HEK293T (cell line): ENCODE measurements around the gene PARP12.

Experiments used
- CTCF ChIA-PET: fragments of 350-600 bp; formaldehyde crosslinking; extraction: SDS; loops from one replicate; lab custom pipeline; 2021; ENCODE audit warnings: antibody characterized with exemption, inconsistent platforms; lab: Yijun Ruan, JAX
- POLR2A ChIA-PET: fragments of 350-600 bp; formaldehyde crosslinking; extraction: SDS; loops from one replicate; lab custom pipeline; 2020; ENCODE audit warnings: antibody characterized with exemption, inconsistent platforms; lab: Yijun Ruan, JAX
- DNase-seq: peaks from one replicate; pipeline ENCODE4 v3.0.0; 2012; ENCODE audit warnings: mixed read lengths; ENCODE audit errors: extremely low spot score
- ARNT ChIP-seq: fragments of 450-650 bp; IDR thresholded peaks from 2 replicates; pipeline ENCODE4 v1.6.1; 2017; ENCODE audit warnings: mild to moderate bottlenecking
- BHLHE40 ChIP-seq: fragments of 450-650 bp; IDR thresholded peaks from 2 replicates; pipeline ENCODE4 v1.6.1; 2016; ENCODE audit warnings: mild to moderate bottlenecking, moderate library complexity, borderline replicate concordance
- CTBP1 ChIP-seq: fragments of 450-650 bp; IDR thresholded peaks from 2 replicates; pipeline ENCODE4 v1.6.1; 2016; ENCODE audit warnings: borderline replicate concordance
- ELF4 ChIP-seq: fragments of 450-650 bp; IDR thresholded peaks from 2 replicates; pipeline ENCODE4 v1.6.1; 2017; ENCODE audit warnings: antibody characterized with exemption
- FOXA1 ChIP-seq: fragments of 450-650 bp; IDR thresholded peaks from 2 replicates; pipeline ENCODE4 v1.6.1; 2016; ENCODE audit warnings: mild to moderate bottlenecking
- FOXK2 ChIP-seq: fragments of 450-650 bp; IDR thresholded peaks from 2 replicates; pipeline ENCODE4 v1.6.1; 2016; ENCODE audit warnings: mild to moderate bottlenecking
- FOXM1 ChIP-seq: fragments of 450-650 bp; IDR thresholded peaks from 2 replicates; pipeline ENCODE4 v1.6.1; 2017; ENCODE audit warnings: mild to moderate bottlenecking, borderline replicate concordance
- HDGF ChIP-seq: fragments of 450-650 bp; IDR thresholded peaks from 2 replicates; pipeline ENCODE4 v1.6.1; 2017; ENCODE audit warnings: antibody characterized with exemption, borderline replicate concordance
- L3MBTL2 ChIP-seq: fragments of 450-650 bp; conservative IDR thresholded peaks from 2 replicates; pipeline ENCODE4 v1.6.1; 2016; ENCODE audit warnings: mild to moderate bottlenecking
- LEF1 ChIP-seq: fragments of 450-650 bp; IDR thresholded peaks from 2 replicates; pipeline ENCODE4 v1.6.1; 2017; ENCODE audit warnings: mild to moderate bottlenecking, borderline replicate concordance
- NFRKB ChIP-seq: fragments of 450-650 bp; IDR thresholded peaks from 2 replicates; pipeline ENCODE4 v1.6.1; 2016; ENCODE audit warnings: mild to moderate bottlenecking, moderate library complexity
- SP1 ChIP-seq: fragments of 450-650 bp; IDR thresholded peaks from 2 replicates; pipeline ENCODE4 v1.6.1; 2017
- SUZ12 ChIP-seq: fragments of 450-650 bp; IDR thresholded peaks from 2 replicates; pipeline ENCODE4 v1.6.1; 2016; ENCODE audit warnings: mild to moderate bottlenecking
- TARDBP ChIP-seq: fragments of 450-650 bp; IDR thresholded peaks from 2 replicates; pipeline ENCODE4 v1.6.1; 2016
- ZNF384 ChIP-seq: fragments of 450-650 bp; IDR thresholded peaks from 2 replicates; pipeline ENCODE4 v1.6.1; 2016
- TF ChIP-seq, protein P1 (sequence below): fragments of 450-650 bp; IDR thresholded peaks from 2 replicates; pipeline ENCODE4 v1.6.1; 2016

PARP12 gene

DNA sequence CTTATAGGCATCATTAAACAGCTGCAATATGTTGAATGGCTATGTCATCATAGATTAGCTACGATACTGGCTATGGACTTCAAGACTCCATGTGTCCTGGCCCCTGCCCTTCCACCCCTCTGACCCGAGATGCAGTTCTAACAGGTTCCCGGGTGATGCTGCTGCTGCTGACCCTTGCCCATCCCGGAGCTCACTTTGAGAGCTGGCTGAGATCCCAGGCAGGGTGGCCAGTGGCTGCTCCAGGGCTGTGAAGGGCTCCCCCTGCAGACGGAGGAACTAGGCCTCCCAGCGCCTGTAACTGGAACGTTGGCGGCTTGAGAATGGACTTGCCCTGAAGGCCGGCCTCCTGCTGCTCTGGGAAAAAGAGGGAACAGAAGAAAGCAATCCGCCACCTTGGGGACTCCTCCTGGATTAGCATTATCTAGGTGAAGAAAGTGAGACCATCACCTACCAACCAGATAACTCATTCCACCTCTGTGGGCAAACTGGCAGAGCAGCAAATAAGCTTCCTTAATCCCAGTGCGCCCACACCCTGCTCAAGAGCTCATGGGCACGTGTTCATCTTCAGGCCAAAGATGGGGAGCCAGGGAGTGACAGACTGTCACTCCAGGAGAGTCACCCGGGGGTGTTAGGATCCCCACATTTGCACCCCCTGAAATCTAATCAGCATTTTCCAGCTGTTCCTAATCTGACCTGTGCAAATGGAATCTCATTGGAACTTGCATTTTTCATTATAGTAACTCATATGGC lies 56.8 kb downstream of the PARP12 start:
- ChIA-PET POLR2A (no interaction called here), CTCF (interaction anchor here (0.7 to 2.3 kb wide), 20 partner anchors 8 to 569 kb away, joined by 3 to 15 read pairs (median 4); no protein-coding TSS in a partner anchor)
- DNase-seq: peak; percentile 78
- no peak for TF ChIP-seq BHLHE40
- peak; percentile 77; the same call in 1 of the 2 replicates for TF ChIP-seq HDGF

DNA sequence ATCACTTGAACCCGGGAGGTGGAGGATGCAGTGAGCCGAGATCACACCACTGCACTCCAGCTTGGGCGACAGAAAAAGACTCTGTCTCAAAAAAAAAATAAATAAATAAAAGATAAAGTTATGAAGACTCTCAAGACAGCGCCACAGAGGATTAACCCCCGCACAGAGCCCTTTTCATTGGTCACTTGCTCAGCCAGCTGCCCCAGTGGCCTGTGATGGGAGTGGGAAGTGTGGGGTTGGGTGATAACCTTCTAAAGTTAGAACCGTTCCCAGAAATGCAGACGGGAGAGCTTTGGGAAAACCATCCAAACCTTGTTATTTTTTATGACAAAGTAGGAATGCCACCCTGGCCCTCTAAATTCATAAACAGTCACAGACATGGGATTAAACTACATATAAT lies 57.4 kb downstream of the PARP12 start:
- ChIA-PET POLR2A (no interaction called here), CTCF (interaction anchor here (0.7 to 2.3 kb wide), 16 partner anchors 8 to 533 kb away, joined by 3 to 15 read pairs (median 4); no protein-coding TSS in a partner anchor)
- TF ChIP-seq ARNT: no peak
- TF ChIP-seq FOXK2: no peak
- no peak for TF ChIP-seq CTBP1
- TF ChIP-seq NFRKB: no peak
- no peak for TF ChIP-seq ELF4
- TF ChIP-seq HDGF: no peak
- no peak for TF ChIP-seq BHLHE40
- TF ChIP-seq FOXM1: no peak
- no peak for TF ChIP-seq FOXA1
- TF ChIP-seq SUZ12: no peak
- TF ChIP-seq TARDBP: no peak
- TF ChIP-seq SP1: no peak
- no peak for TF ChIP-seq L3MBTL2
- no peak for TF ChIP-seq ZNF384
- TF ChIP-seq, protein P1, sequence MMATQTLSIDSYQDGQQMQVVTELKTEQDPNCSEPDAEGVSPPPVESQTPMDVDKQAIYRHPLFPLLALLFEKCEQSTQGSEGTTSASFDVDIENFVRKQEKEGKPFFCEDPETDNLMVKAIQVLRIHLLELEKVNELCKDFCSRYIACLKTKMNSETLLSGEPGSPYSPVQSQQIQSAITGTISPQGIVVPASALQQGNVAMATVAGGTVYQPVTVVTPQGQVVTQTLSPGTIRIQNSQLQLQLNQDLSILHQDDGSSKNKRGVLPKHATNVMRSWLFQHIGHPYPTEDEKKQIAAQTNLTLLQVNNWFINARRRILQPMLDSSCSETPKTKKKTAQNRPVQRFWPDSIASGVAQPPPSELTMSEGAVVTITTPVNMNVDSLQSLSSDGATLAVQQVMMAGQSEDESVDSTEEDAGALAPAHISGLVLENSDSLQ: no peak
- DNase-seq: no peak

- CTCF ChIA-PET: interaction anchor here (0.6 to 2.2 kb wide), 5 partner anchors 9 to 505 kb away, joined by 3 to 15 read pairs (median 3); no protein-coding TSS in a partner anchor
- TF ChIP-seq SP1 (no peak), LEF1 (no peak), FOXA1 (no peak), SUZ12 (no peak), ARNT (no peak)
- no peak for DNase-seq
- POLR2A ChIA-PET: no interaction called here
These were observed 58.1 kb downstream of the PARP12 start for GRCh38 chr7:140004672-140005071.

GRCh38 chr7:140003913-140004382 lies 58.8 kb downstream of the PARP12 start:
- POLR2A ChIA-PET: no interaction called here
- TF ChIP-seq ARNT (no peak), SP1 (no peak), TARDBP (no peak), SUZ12 (no peak), LEF1 (no peak), FOXA1 (no peak)
- TF ChIP-seq, protein P1: no peak
- peak; percentile 73 for DNase-seq
- CTCF ChIA-PET: interaction anchor here (0.6 to 2.1 kb wide), 5 partner anchors 13 to 504 kb away, joined by 3 to 13 read pairs (median 4); no protein-coding TSS in a partner anchor

- CTCF ChIA-PET: interaction anchor here (0.6 to 3.0 kb wide), 3 partner anchors 215 to 503 kb away, joined by 4 to 35 read pairs (median 5); no protein-coding TSS in a partner anchor
- no peak for DNase-seq
- TF ChIP-seq SUZ12 (no peak), CTBP1 (no peak), FOXA1 (no peak), L3MBTL2 (no peak), LEF1 (no peak), FOXM1 (no peak), NFRKB (no peak), TARDBP (no peak), HDGF (no peak), ARNT (no peak), FOXK2 (no peak), SP1 (no peak), ELF4 (no peak)
- TF ChIP-seq, protein P1: no peak
- POLR2A ChIA-PET: no interaction called here
These were observed 62.0 kb downstream of the PARP12 start for GRCh38 chr7:140000666-140001268.

DNA sequence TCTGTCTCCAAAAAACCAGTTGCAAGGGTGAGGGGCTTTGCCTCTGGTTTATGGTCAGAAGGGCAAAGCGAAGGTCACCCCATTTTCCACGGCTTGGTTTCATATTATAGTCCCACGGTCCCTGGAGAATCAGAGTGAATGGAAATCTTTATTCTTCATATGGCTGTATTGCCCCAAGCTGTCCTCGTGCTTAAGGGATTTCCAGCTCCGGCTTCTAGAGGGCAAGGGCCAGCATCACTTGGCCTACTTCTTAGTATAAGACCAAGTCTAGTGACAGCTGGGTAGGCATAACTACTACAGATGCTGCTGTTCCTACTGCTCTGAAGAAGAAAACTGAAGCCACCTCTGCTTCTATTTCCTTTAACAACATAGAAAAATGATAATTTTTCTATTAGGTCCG lies 63.2 kb downstream of the PARP12 start:
- no peak for DNase-seq
- ChIA-PET CTCF (interaction anchor here (2.5 kb wide), 1 partner anchor 353 kb away, joined by 9 read pairs; no protein-coding TSS in a partner anchor), POLR2A (no interaction called here)
- TF ChIP-seq BHLHE40: no peak
